Measurements from ENCODE around the gene CD300LF.

Gene CD300LF

DNA sequence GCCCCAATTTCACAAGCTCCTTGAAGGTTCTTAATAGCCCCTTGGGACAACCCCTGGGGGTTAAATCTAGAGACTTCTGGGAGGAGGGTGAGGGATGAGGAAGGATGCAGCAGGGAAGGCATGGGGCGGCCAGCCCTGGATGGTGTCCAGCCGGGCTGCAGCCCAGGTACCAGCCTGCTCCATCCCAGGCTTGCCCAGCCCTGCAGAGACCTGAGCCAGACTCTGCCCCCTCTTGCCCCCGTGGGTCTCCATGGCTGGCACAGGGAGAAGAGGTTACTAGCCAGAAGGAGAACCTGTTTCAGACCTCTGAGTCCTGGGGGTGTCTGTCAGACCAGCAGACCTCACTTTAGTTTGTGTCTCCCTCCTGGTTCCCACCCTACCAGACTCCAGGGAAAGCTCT, 44.2 kb upstream of the CD300LF start:
- H3K36me3 ChIP-seq (ENCODE audit: insufficient read depth, low read length), result peaks cover 27% of the 10 kb centered on the region; the same call in 1 of the 2 replicates
- no peaks in the 10 kb centered on the region for H3F3A ChIP-seq (ENCODE audit: low read depth)
- peak overlapping the region; percentile 71 for H3K9ac ChIP-seq (ENCODE audit: low read depth, low read length, poor library complexity, severe bottlenecking)
- peak overlapping the region; percentile 70 for H3K4me3 ChIP-seq (ENCODE audit: low read length, poor library complexity, severe bottlenecking)
- H3K27me3 ChIP-seq (ENCODE audit: insufficient read depth, low read length, poor library complexity, severe bottlenecking), result no peaks in the 10 kb centered on the region
- TF ChIP-seq, protein P1, sequence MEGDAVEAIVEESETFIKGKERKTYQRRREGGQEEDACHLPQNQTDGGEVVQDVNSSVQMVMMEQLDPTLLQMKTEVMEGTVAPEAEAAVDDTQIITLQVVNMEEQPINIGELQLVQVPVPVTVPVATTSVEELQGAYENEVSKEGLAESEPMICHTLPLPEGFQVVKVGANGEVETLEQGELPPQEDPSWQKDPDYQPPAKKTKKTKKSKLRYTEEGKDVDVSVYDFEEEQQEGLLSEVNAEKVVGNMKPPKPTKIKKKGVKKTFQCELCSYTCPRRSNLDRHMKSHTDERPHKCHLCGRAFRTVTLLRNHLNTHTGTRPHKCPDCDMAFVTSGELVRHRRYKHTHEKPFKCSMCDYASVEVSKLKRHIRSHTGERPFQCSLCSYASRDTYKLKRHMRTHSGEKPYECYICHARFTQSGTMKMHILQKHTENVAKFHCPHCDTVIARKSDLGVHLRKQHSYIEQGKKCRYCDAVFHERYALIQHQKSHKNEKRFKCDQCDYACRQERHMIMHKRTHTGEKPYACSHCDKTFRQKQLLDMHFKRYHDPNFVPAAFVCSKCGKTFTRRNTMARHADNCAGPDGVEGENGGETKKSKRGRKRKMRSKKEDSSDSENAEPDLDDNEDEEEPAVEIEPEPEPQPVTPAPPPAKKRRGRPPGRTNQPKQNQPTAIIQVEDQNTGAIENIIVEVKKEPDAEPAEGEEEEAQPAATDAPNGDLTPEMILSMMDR (conservative IDR thresholded peaks at IDR 0.05; ENCODE audit: low read length), result no peak
- no peak for TF ChIP-seq EZH2phosphoT487 (IDR thresholded peaks at IDR 0.05; ENCODE audit: borderline replicate concordance)
- H2AFZ ChIP-seq (ENCODE audit: low read length), result no peak overlapping the region
- no peaks in the 10 kb centered on the region for H3K9me2 ChIP-seq (replicated peaks; ENCODE audit: low read depth, low read length)
- peaks cover 85% of the 10 kb centered on the region for H3K4me1 ChIP-seq (ENCODE audit: insufficient read depth, low read length, poor library complexity, severe bottlenecking)
- peaks cover 99% of the 10 kb centered on the region for H3K79me2 ChIP-seq (ENCODE audit: insufficient read depth, low read length)
- H3K9me3 ChIP-seq (ENCODE audit: insufficient read depth, low read depth, low read length), result no peaks in the 10 kb centered on the region
- peaks cover 94% of the 10 kb centered on the region for H4K20me1 ChIP-seq (ENCODE audit: insufficient read depth, low read length, poor library complexity, severe bottlenecking)
- H3K4me2 ChIP-seq (ENCODE audit: low read depth, low read length, poor library complexity, severe bottlenecking), result peak overlapping the region; percentile 80

DNA sequence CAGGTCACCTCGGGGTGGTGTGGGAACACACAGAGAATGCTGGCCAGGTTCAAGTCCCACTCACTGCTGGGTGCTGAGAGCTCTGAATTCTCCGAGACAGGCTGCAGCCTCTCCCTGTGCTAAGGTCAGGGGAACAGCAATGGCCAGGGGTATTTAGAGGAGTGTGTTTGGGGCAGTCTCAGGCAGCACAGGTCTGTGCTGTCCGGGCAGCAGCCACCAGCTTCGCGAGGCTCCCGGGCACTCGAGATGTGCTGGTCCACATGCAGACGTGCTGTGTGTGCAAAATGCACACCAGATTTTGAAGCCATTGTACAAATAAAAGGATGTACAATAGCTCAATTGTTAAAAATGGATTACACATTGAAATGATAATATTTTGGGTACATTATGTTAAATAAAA, 42.8 kb upstream of the CD300LF start:
- TF ChIP-seq EZH2phosphoT487 (IDR thresholded peaks at IDR 0.05; ENCODE audit: borderline replicate concordance), result no peak
- Histone ChIP-seq H3K9me2 (replicated peaks; ENCODE audit: low read depth, low read length) (no peaks in the 10 kb centered on the region), H3K79me2 (ENCODE audit: insufficient read depth, low read length) (peaks cover 99% of the 10 kb centered on the region), H3K9me3 (ENCODE audit: insufficient read depth, low read depth, low read length) (no peaks in the 10 kb centered on the region), H3K4me1 (ENCODE audit: insufficient read depth, low read length, poor library complexity, severe bottlenecking) (peaks cover 74% of the 10 kb centered on the region), H3K36me3 (ENCODE audit: insufficient read depth, low read length) (peaks cover 13% of the 10 kb centered on the region; the same call in 1 of the 2 replicates), H3K27me3 (ENCODE audit: insufficient read depth, low read length, poor library complexity, severe bottlenecking) (no peaks in the 10 kb centered on the region), H3F3A (ENCODE audit: low read depth) (no peaks in the 10 kb centered on the region), H3K4me2 (ENCODE audit: low read depth, low read length, poor library complexity, severe bottlenecking) (peak overlapping the region; percentile 92), H2AFZ (ENCODE audit: low read length) (no peak overlapping the region), H3K9ac (ENCODE audit: low read depth, low read length, poor library complexity, severe bottlenecking) (no peak overlapping the region), H3K4me3 (ENCODE audit: low read length, poor library complexity, severe bottlenecking) (peak overlapping the region; percentile 94), H4K20me1 (ENCODE audit: insufficient read depth, low read length, poor library complexity, severe bottlenecking) (peaks cover 94% of the 10 kb centered on the region)

GRCh38 chr17:74754832-74755231, 42.1 kb upstream of the CD300LF start:
- Histone ChIP-seq H3K9me3 (ENCODE audit: insufficient read depth, low read depth, low read length) (no peaks in the 10 kb centered on the region), H3K9ac (ENCODE audit: low read depth, low read length, poor library complexity, severe bottlenecking) (peak overlapping the region; percentile 9), H3K4me3 (ENCODE audit: low read length, poor library complexity, severe bottlenecking) (peak overlapping the region; percentile 94), H2AFZ (ENCODE audit: low read length) (no peak overlapping the region), H3K4me2 (ENCODE audit: low read depth, low read length, poor library complexity, severe bottlenecking) (peak overlapping the region; percentile 92), H3K79me2 (ENCODE audit: insufficient read depth, low read length) (peaks cover 99% of the 10 kb centered on the region), H3K9me2 (replicated peaks; ENCODE audit: low read depth, low read length) (no peaks in the 10 kb centered on the region), H4K20me1 (ENCODE audit: insufficient read depth, low read length, poor library complexity, severe bottlenecking) (peaks cover 94% of the 10 kb centered on the region), H3K4me1 (ENCODE audit: insufficient read depth, low read length, poor library complexity, severe bottlenecking) (peaks cover 67% of the 10 kb centered on the region), H3K27me3 (ENCODE audit: insufficient read depth, low read length, poor library complexity, severe bottlenecking) (no peaks in the 10 kb centered on the region), H3K36me3 (ENCODE audit: insufficient read depth, low read length) (peaks cover 12% of the 10 kb centered on the region; the same call in 1 of the 2 replicates), H3F3A (ENCODE audit: low read depth) (no peaks in the 10 kb centered on the region)
- TF ChIP-seq EZH2phosphoT487 (IDR thresholded peaks at IDR 0.05; ENCODE audit: borderline replicate concordance), result no peak
- TF ChIP-seq, protein P1 (conservative IDR thresholded peaks at IDR 0.05; ENCODE audit: low read length), result no peak

- TF ChIP-seq, protein P1 (conservative IDR thresholded peaks at IDR 0.05; ENCODE audit: low read length), result no peak
- no peak for TF ChIP-seq EZH2phosphoT487 (IDR thresholded peaks at IDR 0.05; ENCODE audit: borderline replicate concordance)
- H3K4me2 ChIP-seq (ENCODE audit: low read depth, low read length, poor library complexity, severe bottlenecking), result peak overlapping the region; percentile 92
Measured at GRCh38 chr17:74752822-74753401, 40.2 kb upstream of the CD300LF start.

More at GRCh38 chr17:74752822-74753401, 40.2 kb upstream of the CD300LF start:
- Histone ChIP-seq H3F3A (ENCODE audit: low read depth) (no peaks in the 10 kb centered on the region), H3K27me3 (ENCODE audit: insufficient read depth, low read length, poor library complexity, severe bottlenecking) (peaks cover 7% of the 10 kb centered on the region), H3K4me3 (ENCODE audit: low read length, poor library complexity, severe bottlenecking) (peak overlapping the region; percentile 94), H3K9ac (ENCODE audit: low read depth, low read length, poor library complexity, severe bottlenecking) (peak overlapping the region; percentile 98), H3K9me3 (ENCODE audit: insufficient read depth, low read depth, low read length) (no peaks in the 10 kb centered on the region), H2AFZ (ENCODE audit: low read length) (no peak overlapping the region), H3K4me1 (ENCODE audit: insufficient read depth, low read length, poor library complexity, severe bottlenecking) (peaks cover 51% of the 10 kb centered on the region), H3K36me3 (ENCODE audit: insufficient read depth, low read length) (peaks cover 12% of the 10 kb centered on the region; the same call in 1 of the 2 replicates), H4K20me1 (ENCODE audit: insufficient read depth, low read length, poor library complexity, severe bottlenecking) (peaks cover 90% of the 10 kb centered on the region), H3K79me2 (ENCODE audit: insufficient read depth, low read length) (peaks cover 98% of the 10 kb centered on the region), H3K9me2 (replicated peaks; ENCODE audit: low read depth, low read length) (no peaks in the 10 kb centered on the region)
